ENCODE measurements around the gene CYLD.

Gene CYLD

DNA sequence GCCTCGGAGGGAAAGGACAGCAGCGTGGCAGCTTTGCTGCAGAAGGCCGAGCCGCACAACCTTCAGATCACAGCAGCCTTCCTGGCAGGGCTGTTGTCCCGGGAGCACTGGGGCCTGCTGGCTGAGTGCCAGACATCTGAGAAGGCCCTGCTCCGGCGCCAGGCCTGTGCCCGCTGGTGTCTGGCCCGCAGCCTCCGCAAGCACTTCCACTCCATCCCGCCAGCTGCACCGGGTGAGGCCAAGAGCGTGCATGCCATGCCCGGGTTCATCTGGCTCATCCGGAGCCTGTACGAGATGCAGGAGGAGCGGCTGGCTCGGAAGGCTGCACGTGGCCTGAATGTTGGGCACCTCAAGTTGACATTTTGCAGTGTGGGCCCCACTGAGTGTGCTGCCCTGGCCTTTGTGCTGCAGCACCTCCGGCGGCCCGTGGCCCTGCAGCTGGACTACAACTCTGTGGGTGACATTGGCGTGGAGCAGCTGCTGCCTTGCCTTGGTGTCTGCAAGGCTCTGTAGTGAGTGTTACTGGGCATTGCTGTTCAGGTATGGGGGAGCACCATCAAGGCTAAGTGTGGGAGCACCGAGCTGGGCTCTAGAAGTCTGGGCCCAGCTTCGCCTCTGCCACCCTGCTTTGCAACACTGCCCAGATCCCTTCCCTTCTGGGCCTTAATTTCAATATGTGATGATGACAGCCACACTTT, 29.9 kb upstream of the CYLD start:
- no peak for DNase-seq (ENCODE audit: low read depth in 2 of 2)

- no peak for DNase-seq (ENCODE audit: low read depth in 2 of 2)
Observed at GRCh38 chr16:50712560-50712898, 29.4 kb upstream of the CYLD start.

GRCh38 chr16:50712956-50713355, 28.9 kb upstream of the CYLD start:
- DNase-seq (ENCODE audit: low read depth in 2 of 2) = no peak

- DNase-seq (ENCODE audit: low read depth in 2 of 2) = no peak
Observed at GRCh38 chr16:50717091-50717490, 24.8 kb upstream of the CYLD start.

GRCh38 chr16:50717494-50717893, 24.4 kb upstream of the CYLD start:
- DNase-seq (ENCODE audit: low read depth in 2 of 2) = no peak

DNA sequence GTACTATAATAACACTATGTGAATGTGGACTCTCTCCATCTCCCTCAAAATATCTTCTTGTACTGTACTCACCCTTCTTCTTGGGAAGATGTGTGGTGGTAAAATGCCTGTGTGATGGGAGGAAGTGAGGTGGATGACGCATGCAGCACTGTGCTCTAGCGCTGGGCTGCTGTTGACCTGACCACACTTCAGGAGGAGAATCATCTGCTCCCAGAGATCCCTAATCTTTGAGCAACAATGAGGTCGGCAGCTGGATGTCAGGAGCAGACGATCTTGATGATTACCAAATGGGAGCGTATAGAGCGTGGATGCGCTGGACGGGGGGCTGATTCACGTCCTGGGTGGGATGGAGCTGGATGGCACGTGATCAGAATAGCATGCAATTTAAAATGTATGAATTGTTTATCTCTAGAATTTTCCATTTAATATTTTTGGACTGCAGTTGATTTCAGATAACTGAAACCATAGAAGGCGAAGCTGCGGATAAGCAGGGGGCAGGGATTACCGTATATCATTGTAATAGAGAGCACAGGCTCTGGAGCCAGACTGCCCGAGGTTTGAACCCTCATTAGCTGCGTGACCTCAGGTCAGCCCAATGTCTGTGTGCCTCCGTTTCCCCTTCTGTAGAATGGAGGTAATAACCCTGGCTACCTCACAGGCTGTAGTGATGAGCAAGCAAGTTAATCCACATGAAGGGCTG, 23.7 kb upstream of the CYLD start:
- DNase-seq (ENCODE audit: low read depth in 2 of 2) = no peak

DNA sequence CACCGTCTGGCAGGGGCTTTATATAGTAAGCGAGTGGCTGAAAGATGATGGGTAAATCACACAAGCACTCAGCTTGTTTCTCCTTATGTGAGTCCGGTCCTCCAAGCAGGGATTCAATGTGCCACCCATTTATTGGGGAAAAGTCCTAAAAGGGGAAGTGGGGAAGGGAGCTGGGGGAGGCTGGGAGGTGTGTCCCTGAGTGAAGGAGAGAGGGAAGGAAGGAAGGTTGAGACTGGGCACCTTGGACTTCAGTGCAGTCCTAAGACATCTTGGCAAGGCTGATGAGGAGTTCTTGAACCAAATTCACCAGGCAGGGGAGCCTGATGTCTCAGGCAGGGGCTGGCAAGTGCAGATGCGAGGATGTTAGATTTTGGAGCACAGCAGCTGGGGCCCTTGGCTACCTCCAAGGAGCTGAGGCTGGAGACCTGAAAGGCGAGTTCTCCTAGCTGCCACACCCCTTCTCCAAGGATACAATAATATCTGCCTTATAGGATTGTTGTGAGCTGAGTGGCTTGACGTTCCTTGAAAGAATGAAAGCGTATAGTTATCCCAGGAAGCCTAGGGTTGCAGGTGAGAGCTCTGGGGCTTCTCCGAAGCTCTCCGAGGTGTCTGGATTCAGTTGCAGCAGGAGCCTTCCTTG, 23.0 kb upstream of the CYLD start:
- DNase-seq (ENCODE audit: low read depth in 2 of 2) = no peak

GRCh38 chr16:50719401-50720337, 22.2 kb upstream of the CYLD start:
- no peak for DNase-seq (ENCODE audit: low read depth in 2 of 2)

- DNase-seq (ENCODE audit: low read depth in 2 of 2) = no peak
Observed at GRCh38 chr16:50721549-50722404, 20.1 kb upstream of the CYLD start.

DNA sequence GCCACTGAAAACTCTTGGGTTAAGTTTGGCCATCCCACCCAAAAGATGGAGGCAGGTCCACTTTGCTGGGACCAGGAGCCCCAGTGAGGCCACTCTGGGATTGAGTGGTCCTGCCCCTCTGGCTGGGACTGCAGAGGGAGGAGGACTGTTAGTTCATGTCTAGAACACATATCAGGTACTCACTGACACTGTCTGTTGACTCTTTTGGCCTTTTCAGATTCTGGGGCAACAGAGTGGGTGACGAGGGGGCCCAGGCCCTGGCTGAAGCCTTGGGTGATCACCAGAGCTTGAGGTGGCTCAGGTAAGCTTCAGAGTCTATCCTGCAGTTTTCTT, 19.5 kb upstream of the CYLD start:
- no peak for DNase-seq (ENCODE audit: low read depth in 2 of 2)

GRCh38 chr16:50722960-50723359, 18.9 kb upstream of the CYLD start:
- DNase-seq (ENCODE audit: low read depth in 2 of 2) = no peak

- DNase-seq (ENCODE audit: low read depth in 2 of 2) = no peak
Observed at GRCh38 chr16:50724306-50724705, 17.6 kb upstream of the CYLD start.

GRCh38 chr16:50731130-50731988, 10.5 kb upstream of the CYLD start:
- DNase-seq (ENCODE audit: low read depth in 2 of 2) = no peak

DNA sequence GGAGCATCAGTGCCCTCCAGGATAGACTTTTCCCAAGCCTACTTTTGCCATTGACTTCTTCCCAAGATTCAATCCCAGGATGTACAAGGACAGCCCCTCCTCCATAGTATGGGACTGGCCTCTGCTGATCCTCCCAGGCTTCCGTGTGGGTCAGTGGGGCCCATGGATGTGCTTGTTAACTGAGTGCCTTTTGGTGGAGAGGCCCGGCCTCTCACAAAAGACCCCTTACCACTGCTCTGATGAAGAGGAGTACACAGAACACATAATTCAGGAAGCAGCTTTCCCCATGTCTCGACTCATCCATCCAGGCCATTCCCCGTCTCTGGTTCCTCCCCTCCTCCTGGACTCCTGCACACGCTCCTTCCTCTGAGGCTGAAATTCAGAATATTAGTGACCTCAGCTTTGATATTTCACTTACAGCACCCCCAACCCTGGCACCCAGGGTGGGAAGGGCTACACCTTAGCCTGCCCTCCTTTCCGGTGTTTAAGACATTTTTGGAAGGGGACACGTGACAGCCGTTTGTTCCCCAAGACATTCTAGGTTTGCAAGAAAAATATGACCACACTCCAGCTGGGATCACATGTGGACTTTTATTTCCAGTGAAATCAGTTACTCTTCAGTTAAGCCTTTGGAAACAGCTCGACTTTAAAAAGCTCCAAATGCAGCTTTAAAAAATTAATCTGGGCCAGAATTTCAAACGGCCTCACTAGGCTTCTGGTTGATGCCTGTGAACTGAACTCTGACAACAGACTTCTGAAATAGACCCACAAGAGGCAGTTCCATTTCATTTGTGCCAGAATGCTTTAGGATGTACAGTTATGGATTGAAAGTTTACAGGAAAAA, 9.7 kb upstream of the CYLD start:
- DNase-seq (ENCODE audit: low read depth in 2 of 2) = no peak

DNA sequence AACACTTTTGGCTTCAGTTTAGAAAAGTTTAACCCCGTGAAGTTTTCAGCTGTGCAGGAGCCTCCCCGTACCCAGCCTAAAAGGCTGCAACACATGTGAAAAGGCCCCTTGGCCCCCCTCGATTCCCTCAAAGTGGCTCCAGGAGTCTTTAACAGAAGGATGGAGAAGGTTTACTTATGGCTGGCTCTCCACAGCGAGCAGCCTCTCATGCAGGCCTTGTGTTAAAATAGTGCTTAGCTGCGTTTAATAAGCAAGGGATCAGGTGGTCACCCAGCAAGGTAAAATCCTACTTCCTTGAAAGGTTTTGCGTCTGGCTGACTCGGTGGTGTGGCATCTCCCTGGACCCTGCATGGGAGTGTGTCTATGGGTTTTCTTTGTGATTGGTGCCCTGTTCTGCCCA, 8.4 kb upstream of the CYLD start:
- DNase-seq (ENCODE audit: low read depth in 2 of 2) = no peak

GRCh38 chr16:50735629-50736122, 6.2 kb upstream of the CYLD start:
- DNase-seq (ENCODE audit: low read depth in 2 of 2) = no peak

DNA sequence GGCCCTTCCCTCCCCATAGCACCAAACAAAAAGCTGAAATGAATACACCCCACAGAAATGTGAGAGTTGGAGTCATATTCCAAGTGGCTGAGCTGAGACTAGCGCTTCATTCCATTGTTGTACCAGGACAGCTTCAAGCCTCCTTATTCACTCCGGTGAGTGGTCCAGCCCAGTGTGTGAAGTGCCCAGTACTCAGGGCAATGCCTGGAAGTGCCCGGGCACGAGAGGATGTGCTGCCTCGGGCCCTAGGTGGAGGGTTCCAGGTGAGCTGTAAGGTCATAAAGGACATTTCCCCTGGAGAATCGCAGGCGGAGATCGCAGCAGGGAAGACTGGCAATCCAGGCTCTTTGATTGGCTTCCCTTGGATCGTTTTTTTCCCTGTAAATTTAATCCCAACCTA, 5.4 kb upstream of the CYLD start:
- no peak for DNase-seq (ENCODE audit: low read depth in 2 of 2)

DNA sequence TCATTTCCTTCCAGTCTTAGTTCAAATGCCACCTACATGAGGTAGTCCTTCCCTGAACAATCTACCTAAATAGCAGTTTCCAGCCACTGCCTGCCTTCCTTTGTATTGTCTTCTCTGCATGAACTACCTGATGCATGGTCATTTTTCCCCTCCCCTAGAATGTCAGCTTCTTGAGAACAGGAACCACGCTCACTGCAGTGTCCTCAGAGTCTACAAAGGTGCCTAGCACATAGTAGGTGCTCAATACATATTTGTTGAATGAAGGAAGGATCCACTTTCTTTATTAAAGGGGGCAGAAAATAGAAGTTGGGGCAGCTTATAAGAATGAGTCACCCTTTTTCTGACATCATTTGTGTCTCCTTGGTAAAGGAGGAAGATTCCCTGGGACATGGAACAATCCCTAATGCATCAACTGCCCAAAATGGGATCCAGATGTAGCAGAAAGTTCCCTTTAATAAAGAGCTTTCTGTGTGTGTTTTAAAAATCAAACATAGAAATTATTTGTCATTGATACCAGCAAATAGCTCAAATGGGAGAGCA, 4.4 kb upstream of the CYLD start:
- no peak for DNase-seq (ENCODE audit: low read depth in 2 of 2)

DNA sequence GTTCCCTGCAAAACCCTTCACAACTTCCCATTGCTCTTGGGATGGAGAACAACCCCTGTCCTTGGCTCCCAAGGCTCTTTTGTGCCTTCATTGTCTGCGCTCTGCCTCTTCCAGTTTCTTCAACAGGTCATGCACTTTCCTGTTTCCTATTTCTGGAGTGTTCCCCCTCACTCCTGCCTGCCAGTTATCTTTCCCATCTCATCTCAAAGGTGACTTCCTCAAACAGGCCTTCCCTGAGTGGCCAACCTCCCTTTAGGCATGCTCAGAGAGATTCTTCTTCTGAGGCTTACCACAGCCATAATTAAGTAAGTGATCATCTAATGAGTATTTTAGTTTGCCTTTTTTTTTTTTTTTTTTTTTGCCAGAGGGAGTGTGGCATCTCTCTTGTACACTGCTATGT, 2.9 kb upstream of the CYLD start:
- no peak for DNase-seq (ENCODE audit: low read depth in 2 of 2)
